AML-193 (cell line): ENCODE measurements around the gene PLK4.
"Not testable (repeated sequence)": the region's sequence is repeated elsewhere in the genome, so short reads cannot be mapped to it uniquely, and the experiment has no call there.

Experiments used
- DNase-seq, 2 experiments: peaks; one replicate each; lab custom pipeline; 2025; lab: John Stamatoyannopoulos, UW

PLK4 gene

DNA sequence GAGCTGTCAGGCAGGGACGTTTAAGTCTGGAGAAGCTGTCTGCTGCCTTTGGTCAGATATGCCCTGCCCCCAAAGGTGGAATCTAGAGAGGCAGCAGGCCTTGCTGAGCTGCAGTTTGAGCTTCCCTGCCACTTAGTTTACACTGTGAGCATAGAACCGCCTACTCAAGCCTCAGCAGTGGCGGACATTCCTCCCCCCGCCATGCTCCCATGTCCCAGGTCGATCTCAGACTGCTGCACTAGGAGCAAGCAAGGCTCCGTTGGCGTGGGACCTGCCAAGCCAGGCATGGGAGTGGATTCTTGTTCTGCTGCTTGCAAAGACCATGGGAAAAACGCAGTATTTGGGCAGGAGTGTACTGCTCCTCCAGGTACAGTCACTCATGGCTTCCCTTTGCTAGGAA lies 24.3 kb downstream of the PLK4 start:
- DNase-seq: no peak

DNA sequence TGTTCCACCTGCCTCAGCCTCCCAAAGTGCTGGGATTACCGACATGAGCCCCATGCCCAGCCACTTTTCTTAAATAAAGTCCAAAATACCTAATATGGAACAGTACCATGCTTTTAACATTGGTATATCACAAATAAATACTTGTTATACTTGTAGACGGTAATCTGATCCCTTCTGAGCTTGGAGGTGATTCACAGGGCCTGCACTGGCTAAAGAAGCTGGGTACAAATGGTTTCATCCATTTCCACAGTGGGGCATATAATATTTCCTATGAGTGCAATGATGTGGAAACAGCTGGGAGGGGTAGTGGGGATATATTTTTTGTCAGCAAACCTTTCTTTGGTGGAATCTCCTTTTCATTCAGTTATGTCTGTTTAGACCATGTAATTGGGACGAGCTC lies 35.8 kb downstream of the PLK4 start:
- no peak for DNase-seq

- DNase-seq: no peak
Observed at GRCh38 chr4:127917151-127917550, 36.5 kb downstream of the PLK4 start.

DNA sequence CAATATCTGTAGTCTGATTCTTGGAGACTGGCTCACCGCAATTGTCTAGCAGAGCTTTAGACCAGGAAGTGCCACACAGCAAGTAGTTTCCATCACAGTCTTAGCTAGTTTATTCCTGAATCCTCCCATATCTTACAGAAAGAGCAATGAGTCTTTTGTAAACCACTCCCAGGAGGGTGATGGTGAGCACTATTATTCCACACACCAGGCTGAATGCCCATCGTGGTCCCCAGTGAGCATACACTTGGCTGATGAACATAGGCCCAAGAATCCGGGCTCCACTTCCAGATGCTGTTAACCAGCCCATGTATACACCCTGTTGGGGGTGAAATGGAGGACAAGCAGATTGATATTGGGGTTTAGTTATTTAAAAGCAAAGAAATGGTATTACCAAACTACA lies 39.8 kb downstream of the PLK4 start:
- no peak for DNase-seq

GRCh38 chr4:127922226-127922625 lies 41.5 kb downstream of the PLK4 start:
- no peak for DNase-seq

- DNase-seq: not testable (repeated sequence)
Observed at GRCh38 chr4:127925720-127926119, 45.0 kb downstream of the PLK4 start.

DNA sequence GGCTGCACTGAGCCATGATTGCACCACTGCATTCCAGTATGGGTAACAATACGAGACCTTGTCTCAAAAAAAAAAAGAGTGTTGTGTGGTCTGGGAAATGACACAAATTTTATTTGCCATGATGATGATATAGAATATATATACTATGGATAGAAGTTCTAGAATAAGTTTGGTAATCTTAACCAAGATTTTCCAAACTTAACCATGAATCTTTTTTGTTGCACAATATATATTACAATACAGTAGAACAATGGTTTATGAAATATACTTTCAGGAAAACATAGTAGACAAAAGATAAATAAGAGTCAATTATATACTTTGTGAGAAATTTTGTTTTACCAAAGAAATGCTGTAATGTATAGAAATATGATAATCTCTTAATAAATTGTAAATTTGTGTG lies 49.5 kb downstream of the PLK4 start:
- no peak for DNase-seq

DNA sequence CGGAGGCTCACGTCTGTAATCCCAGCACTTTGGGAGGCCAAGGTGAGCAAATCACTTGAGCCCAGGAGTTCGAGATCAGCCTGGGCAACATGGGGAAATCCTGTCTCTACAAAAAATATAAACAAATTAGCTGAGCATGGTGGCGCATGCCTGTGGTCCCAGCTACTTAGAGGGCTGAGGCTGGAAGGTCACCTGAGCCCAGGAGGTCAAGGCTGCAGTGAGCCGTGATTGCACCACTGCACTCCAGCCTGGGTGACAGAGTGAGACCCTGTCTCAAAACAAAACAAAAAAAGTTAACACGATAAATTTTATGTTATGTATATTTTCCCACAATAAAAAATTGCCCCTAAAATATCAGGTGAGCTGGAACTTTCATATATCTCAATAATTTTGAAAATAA lies 51.1 kb downstream of the PLK4 start:
- DNase-seq: not testable (repeated sequence)

GRCh38 chr4:127936974-127937373 lies 56.3 kb downstream of the PLK4 start:
- DNase-seq: no peak
